Endothelial cell (in vitro differentiated cells): ENCODE data around the gene RNF182. TPM values are rescaled to one million over a fixed set of nuclear protein-coding genes. Genes with fewer than 3 reads are reported as not detected.
"Not testable (repeated sequence)": the region's sequence is repeated elsewhere in the genome, so short reads cannot be mapped to it uniquely, and the experiment has no call there.

Experiments
- DNase-seq: peaks from one replicate; pipeline ENCODE4 v3.0.0; 2021; ENCODE audit warnings: low spot score
- H3K27ac Mint-ChIP-seq: one replicate; pipeline ENCODE4 v1.8.0; 2021; ENCODE audit warnings: mixed read lengths, inconsistent platforms; ENCODE audit not compliant: unreplicated experiment
- H3K27me3 Mint-ChIP-seq: one replicate; pipeline ENCODE4 v1.8.0; 2021; ENCODE audit warnings: mild to moderate bottlenecking, moderate library complexity, mixed read lengths, inconsistent platforms; ENCODE audit not compliant: unreplicated experiment
- H3K36me3 Mint-ChIP-seq: one replicate; pipeline ENCODE4 v1.8.0; 2021; ENCODE audit warnings: mild to moderate bottlenecking, low read depth, mixed read lengths, inconsistent platforms; ENCODE audit not compliant: unreplicated experiment
- H3K4me1 Mint-ChIP-seq: one replicate; pipeline ENCODE4 v1.8.0; 2021; ENCODE audit warnings: mild to moderate bottlenecking, mixed read lengths, inconsistent platforms; ENCODE audit not compliant: unreplicated experiment
- H3K4me3 Mint-ChIP-seq: one replicate; pipeline ENCODE4 v1.8.0; 2021; ENCODE audit warnings: mild to moderate bottlenecking, mixed read lengths, inconsistent platforms; ENCODE audit not compliant: unreplicated experiment
- H3K9me3 Mint-ChIP-seq: one replicate; pipeline ENCODE4 v1.8.0; 2021; ENCODE audit warnings: mixed read lengths, inconsistent platforms; ENCODE audit not compliant: unreplicated experiment
- total RNA-seq: library from RNA; stranded (reverse); fragmentation: NEBNext Ultra II Directional; extraction: Animal tissue kit (Norgen Biotek cat#: 25700); gene quantifications from one replicate; pipeline ENCODE4 v1.2.1, GENCODE V29; 2021; ENCODE audit not compliant: unreplicated experiment
- TF ChIP-seq, protein P1 (sequence below): fragments of 200-600 bp; sonication (generic); IDR thresholded peaks from one replicate; pipeline ENCODE4 v1.5.0; 2021; ENCODE audit warnings: antibody characterized with exemption; ENCODE audit not compliant: unreplicated experiment

RNF182 gene
- total RNA-seq, 1 donor from 2014 or later = 2.7 TPM

DNA sequence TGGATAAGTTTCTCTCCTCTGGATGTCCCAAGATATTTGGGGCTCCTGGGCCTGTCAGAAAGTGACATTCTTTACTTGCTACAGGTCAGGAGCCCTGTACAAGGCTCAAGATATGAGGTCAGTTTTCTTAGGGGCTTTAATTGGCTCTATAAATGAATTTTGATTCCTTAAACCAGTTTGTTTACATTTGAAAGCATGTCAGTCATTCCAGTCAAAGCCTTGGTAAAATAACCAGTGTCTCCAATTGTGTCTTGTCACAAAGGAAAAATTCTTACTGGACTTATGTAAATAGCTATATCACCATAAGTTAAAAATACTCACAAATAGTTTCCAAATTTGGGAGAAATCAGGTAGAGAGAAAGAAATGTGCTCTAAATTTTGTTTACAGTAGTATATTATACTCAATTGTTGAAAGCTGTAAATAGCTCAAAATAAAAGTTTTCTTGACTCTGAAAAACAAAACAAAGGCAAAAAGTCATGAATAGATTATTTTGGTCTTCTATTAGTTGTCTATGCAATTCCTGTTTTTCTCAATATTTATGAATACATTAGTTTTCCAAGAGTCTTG lies 22.9 kb downstream of the RNF182 start:
- Mint-ChIP-seq H3K4me3 (no peak overlapping the region), H3K4me1 (peaks cover 3% of the 10 kb centered on the region), H3K27ac (no peak overlapping the region), H3K36me3 (peaks cover 11% of the 10 kb centered on the region), H3K9me3 (peaks cover 5% of the 10 kb centered on the region), H3K27me3 (peaks cover 2% of the 10 kb centered on the region)
- TF ChIP-seq, protein P1, sequence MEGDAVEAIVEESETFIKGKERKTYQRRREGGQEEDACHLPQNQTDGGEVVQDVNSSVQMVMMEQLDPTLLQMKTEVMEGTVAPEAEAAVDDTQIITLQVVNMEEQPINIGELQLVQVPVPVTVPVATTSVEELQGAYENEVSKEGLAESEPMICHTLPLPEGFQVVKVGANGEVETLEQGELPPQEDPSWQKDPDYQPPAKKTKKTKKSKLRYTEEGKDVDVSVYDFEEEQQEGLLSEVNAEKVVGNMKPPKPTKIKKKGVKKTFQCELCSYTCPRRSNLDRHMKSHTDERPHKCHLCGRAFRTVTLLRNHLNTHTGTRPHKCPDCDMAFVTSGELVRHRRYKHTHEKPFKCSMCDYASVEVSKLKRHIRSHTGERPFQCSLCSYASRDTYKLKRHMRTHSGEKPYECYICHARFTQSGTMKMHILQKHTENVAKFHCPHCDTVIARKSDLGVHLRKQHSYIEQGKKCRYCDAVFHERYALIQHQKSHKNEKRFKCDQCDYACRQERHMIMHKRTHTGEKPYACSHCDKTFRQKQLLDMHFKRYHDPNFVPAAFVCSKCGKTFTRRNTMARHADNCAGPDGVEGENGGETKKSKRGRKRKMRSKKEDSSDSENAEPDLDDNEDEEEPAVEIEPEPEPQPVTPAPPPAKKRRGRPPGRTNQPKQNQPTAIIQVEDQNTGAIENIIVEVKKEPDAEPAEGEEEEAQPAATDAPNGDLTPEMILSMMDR = no peak
- no peak for DNase-seq

DNA sequence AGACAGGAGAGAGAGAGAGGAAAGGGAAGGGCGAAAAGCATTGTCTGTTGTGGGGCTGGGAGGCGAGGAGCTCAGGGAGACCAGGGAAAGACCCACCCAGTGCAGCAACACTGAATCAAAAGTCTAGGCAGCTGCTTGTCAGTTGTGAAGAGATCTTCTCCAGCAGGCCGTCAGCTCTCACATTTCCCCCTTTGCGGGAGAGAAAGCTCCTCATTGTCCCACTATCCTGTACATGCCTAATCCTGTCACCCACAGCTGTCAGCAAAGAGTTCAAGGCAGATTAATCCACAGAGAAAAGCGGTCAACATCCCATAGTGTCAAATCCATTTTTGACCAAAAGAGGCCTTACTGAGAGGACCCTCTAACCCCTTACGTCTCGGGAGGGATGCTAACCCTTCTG lies 27.3 kb downstream of the RNF182 start:
- Mint-ChIP-seq H3K27me3 (peaks cover 2% of the 10 kb centered on the region), H3K36me3 (peaks cover 11% of the 10 kb centered on the region), H3K9me3 (peaks cover 5% of the 10 kb centered on the region), H3K27ac (no peak overlapping the region), H3K4me3 (peak overlapping the region; percentile 34), H3K4me1 (no peaks in the 10 kb centered on the region)
- DNase-seq = no peak
- TF ChIP-seq, protein P1 = no peak

DNA sequence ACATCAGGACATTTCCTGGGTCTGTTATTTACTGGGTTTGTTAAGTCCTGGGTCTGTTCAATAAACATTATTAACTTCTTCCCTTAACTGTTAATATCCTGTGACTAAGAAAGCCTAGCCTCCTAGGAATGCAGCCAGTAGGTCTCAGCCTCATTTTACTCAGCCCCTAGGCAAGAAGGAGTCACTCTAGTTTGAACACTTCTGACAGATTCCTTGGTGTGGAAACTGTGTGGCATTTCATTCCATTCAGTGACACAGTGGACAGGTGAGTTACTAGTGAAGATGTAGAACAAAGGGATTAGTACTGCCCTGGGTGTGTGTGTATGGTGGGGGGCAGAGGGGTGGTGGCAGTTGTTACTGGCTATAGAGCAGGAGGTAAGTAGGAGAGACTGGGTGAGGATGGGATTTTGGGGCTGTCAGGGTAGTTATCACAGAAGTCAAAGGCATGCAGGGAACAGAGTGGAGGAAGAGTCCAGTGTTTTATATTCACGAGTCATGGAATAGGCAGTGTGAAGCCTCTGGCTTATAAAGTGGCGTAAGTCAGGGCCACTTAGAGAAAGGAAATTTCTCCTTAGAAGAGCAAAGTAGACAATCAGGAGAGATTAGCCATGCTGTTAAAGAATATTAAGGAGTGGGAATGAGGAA lies 28.4 kb downstream of the RNF182 start:
- H3K36me3 Mint-ChIP-seq = peaks cover 11% of the 10 kb centered on the region
- TF ChIP-seq, protein P1 = no peak
- H3K9me3 Mint-ChIP-seq = peaks cover 5% of the 10 kb centered on the region
- no peak overlapping the region for H3K27ac Mint-ChIP-seq
- peaks cover 2% of the 10 kb centered on the region for H3K27me3 Mint-ChIP-seq
- no peak for DNase-seq
- H3K4me3 Mint-ChIP-seq = no peak overlapping the region
- H3K4me1 Mint-ChIP-seq = no peaks in the 10 kb centered on the region

DNA sequence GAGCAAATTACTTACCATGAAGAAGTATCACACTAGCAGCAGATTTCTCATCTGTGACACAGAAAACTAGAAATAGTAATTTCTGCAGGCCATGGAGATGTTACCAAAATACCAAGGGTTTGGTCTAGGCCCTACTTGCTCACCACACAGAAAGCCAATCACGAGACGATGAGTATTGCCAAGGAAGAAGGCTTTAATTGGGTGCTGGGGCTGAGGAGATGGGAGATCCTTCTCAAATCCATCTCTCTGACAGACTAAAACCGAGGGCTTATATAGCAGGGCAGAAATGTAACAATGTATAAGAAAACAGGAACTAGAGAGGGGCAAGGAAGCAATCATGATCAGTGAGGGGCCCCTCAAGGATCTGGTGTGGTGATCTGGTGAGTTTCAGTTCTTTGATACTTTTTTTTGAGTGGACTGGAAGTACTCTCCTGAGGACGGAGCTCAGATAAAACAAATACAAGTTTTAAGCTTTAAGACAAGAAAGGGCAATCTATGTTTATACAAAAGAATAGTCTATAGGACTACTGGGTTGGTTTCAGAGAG lies 40.9 kb downstream of the RNF182 start:
- Mint-ChIP-seq H3K27ac (no peak overlapping the region), H3K27me3 (peaks cover 1% of the 10 kb centered on the region), H3K9me3 (peaks cover 3% of the 10 kb centered on the region), H3K4me1 (no peaks in the 10 kb centered on the region), H3K36me3 (peaks cover 8% of the 10 kb centered on the region), H3K4me3 (no peak overlapping the region)
- DNase-seq = no peak
- TF ChIP-seq, protein P1 = no peak

DNA sequence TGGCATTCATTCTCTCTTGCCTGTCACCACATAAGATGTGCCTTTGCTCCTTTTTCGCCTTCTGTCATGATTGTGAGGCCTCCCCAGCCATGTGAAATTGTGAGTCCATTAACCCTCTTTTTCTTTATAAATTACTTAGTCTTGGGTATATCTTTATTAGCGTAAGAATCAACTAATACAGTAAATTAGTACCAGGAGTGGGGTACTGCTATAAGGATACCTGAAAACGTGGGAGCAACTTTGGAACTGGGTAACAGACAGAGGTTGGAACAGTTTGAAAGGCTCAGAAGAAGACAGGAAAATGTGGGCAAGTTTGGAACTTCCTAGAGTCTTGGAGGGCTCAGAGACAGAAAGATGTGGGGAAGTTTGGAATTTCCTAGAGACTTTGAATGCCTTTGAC lies 46.6 kb downstream of the RNF182 start:
- no peaks in the 10 kb centered on the region for H3K4me1 Mint-ChIP-seq

DNA sequence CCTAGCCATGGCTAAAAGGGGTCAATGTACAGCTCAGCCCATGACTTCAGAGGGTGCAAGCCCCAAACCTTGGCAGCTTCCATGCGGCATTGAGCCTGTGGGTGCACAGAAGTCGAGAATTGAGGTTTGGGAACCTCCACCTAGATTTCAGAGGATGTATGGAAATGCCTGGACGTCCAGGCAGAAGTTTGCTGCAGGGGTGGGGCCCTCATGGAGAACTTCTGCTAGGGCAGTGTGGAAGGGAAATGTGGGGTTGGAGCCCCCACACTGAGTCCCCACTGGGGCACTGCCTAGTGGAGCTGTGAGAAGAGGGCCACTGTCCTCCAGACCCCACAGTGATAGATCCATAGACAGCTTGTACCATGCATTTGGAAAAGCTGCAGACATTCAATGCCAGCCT lies 47.9 kb downstream of the RNF182 start:
- not testable (repeated sequence) for DNase-seq, H3K27me3 Mint-ChIP-seq, H3K4me3 Mint-ChIP-seq, H3K4me1 Mint-ChIP-seq, H3K36me3 Mint-ChIP-seq, H3K27ac Mint-ChIP-seq
- peaks cover 15% of the 10 kb centered on the region for H3K9me3 Mint-ChIP-seq

More for the DNA sequence above, 46.6 kb downstream of the RNF182 start:
- TF ChIP-seq, protein P1 = no peak
- peaks cover 6% of the 10 kb centered on the region for H3K36me3 Mint-ChIP-seq
- H3K9me3 Mint-ChIP-seq = peaks cover 15% of the 10 kb centered on the region
- peaks cover 1% of the 10 kb centered on the region for H3K27me3 Mint-ChIP-seq
- DNase-seq = no peak
- no peak overlapping the region for H3K27ac Mint-ChIP-seq
- peak overlapping the region; percentile 24 for H3K4me3 Mint-ChIP-seq

DNA sequence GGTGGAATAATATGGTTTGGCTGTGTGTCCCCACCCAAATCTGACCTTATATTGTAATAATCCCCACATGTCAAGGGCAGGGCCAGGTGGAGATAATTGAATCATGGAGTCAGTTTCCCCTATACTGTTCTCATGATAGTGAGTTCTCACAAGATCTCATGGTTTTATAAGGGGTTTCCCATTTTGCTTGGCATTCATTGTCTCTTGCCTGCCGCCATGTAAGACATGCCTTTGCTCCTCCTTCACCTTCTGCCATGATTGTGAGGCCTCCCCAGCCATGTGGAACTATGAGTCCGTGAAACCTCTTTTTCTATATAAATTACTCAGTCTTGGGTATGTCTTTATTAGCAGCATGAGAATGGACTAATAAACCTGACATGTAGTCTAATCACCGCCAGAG lies 48.7 kb downstream of the RNF182 start:
- H3K27me3 Mint-ChIP-seq, H3K4me3 Mint-ChIP-seq, H3K36me3 Mint-ChIP-seq, DNase-seq, H3K4me1 Mint-ChIP-seq, H3K27ac Mint-ChIP-seq: not testable (repeated sequence)
- peaks cover 15% of the 10 kb centered on the region for H3K9me3 Mint-ChIP-seq
